Activated B cell treated with CpG ODN at 0.5 μM for 24 hours (primary cell): ENCODE data around the gene RYR2. TPM values are rescaled to one million over a fixed set of nuclear protein-coding genes. Genes with fewer than 3 reads are reported as not detected.

Source experiments
- ATAC-seq: fragments of 200-7000 bp; cut with Tn5 transposase; one replicate; pipeline ENCODE4 v1.10.0; 2021; ENCODE audit warnings: low read depth, mild to moderate bottlenecking, moderate library complexity
- CTCF ChIA-PET: fragments of 350-600 bp; sonication (Branson Sonifier 250); formaldehyde crosslinking; loops from one replicate; lab custom pipeline; 2021; ENCODE audit warnings: antibody characterized with exemption; lab: Charles Lee
- POLR2A ChIA-PET: fragments of 350-600 bp; sonication (Branson Sonifier 250); formaldehyde crosslinking; loops from one replicate; lab custom pipeline; 2021; ENCODE audit warnings: antibody characterized with exemption; lab: Charles Lee
- DNase-seq: peaks from one replicate; pipeline ENCODE4 v3.0.0; 2022
- H3K27ac Mint-ChIP-seq: one replicate; pipeline ENCODE4 v1.8.0; 2020; ENCODE audit warnings: mixed read lengths
- H3K27me3 Mint-ChIP-seq: one replicate; pipeline ENCODE4 v1.8.0; 2021; ENCODE audit warnings: mixed read lengths
- H3K36me3 Mint-ChIP-seq: one replicate; pipeline ENCODE4 v1.8.0; 2021; ENCODE audit warnings: low read depth, mixed read lengths
- H3K4me1 Mint-ChIP-seq: one replicate; pipeline ENCODE4 v1.8.0; 2021; ENCODE audit warnings: mixed read lengths
- H3K4me3 Mint-ChIP-seq: one replicate; pipeline ENCODE4 v1.8.0; 2020; ENCODE audit warnings: mild to moderate bottlenecking, mixed read lengths
- H3K9me3 Mint-ChIP-seq: one replicate; pipeline ENCODE4 v1.8.0; 2020; ENCODE audit warnings: mixed read lengths
- intact Hi-C: fragments of 100-400 bp; cut with micrococcal nuclease; formaldehyde crosslinking; loops from one replicate; pipeline ENCODE4 v1.15.1; 2024
- total RNA-seq: library from RNA; stranded (reverse); gene quantifications from 2 replicates; pipeline ENCODE4 v1.2.3, GENCODE V29; 2022
- TF ChIP-seq, protein P1 (sequence below): fragments of 200-600 bp; IDR thresholded peaks from one replicate; pipeline ENCODE4 v1.8.0; 2022; ENCODE audit warnings: antibody characterized with exemption, mild to moderate bottlenecking

RYR2 gene
- total RNA-seq, 1 donor from 2014 or later: not detected

DNA sequence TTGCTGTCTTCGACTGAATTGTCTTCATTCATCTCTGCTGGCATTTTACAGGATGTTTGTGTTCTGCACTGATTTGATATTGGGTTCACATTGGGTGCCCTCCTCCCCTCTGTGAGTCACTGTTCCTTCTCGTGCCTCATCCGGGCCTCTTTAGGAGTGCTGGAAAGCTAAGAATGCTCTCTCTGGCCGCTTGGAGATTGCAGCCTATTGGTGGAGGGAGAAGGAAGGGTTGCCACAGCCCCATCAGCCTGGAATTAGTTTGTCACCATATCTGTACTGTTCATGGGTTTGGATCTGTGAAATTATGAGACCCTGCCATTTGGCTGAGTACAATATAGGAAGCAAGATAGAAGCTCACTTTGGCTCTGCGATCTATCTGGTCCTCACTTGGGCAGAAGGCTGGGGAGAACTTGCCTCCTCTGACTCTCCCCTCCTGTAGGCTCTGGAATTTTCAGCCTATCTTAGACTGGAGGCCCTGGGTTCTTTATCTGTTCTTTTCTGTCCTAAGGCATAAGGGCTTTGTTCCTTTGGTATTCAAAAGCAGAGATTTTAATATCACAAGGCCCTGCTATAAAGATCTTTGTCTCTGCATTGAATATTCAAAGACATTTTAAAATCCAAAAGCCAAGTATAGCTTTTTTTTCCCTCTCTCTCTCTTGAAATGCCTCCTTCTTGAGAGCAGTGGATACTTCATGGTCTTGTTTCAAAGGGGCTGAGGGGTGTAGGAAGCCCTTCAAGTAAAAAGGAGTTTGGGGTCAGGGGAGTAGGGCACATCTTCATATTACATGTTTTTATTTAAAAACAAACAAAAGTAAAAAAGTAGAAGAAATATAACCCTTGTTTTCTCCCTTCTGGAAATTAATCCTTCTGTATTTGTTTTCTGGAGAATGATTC is 500.8 kb downstream of the RYR2 start:
- Mint-ChIP-seq H3K9me3 (no peaks in the 10 kb centered on the region), H3K4me3 (no peak overlapping the region), H3K4me1 (no peaks in the 10 kb centered on the region), H3K27me3 (no peaks in the 10 kb centered on the region), H3K36me3 (no peaks in the 10 kb centered on the region), H3K27ac (no peak overlapping the region)
- intact Hi-C loops: no loop called here
- DNase-seq (no peak), ATAC-seq (no peak)
- ChIA-PET CTCF (no interaction called here), POLR2A (no interaction called here)
- TF ChIP-seq, protein P1, sequence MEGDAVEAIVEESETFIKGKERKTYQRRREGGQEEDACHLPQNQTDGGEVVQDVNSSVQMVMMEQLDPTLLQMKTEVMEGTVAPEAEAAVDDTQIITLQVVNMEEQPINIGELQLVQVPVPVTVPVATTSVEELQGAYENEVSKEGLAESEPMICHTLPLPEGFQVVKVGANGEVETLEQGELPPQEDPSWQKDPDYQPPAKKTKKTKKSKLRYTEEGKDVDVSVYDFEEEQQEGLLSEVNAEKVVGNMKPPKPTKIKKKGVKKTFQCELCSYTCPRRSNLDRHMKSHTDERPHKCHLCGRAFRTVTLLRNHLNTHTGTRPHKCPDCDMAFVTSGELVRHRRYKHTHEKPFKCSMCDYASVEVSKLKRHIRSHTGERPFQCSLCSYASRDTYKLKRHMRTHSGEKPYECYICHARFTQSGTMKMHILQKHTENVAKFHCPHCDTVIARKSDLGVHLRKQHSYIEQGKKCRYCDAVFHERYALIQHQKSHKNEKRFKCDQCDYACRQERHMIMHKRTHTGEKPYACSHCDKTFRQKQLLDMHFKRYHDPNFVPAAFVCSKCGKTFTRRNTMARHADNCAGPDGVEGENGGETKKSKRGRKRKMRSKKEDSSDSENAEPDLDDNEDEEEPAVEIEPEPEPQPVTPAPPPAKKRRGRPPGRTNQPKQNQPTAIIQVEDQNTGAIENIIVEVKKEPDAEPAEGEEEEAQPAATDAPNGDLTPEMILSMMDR: no peak

DNA sequence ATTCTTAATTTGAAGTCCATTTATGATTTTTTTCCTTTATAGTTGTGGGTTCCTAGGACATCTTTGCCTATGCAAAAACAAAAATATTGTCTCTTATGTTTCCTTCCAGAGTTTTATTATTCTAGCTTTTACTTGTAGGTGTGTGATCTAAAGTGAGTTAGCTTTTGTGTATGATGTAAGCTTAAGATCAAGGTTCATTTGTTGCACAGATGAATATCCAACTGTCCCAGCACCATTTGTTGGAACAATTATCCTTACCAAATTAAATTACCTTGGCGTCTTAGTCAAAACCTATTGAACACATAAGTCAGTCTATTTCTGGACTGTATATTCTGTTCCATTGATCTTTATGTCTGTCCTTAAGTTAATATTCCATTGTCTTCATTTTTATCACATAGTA is 511.1 kb downstream of the RYR2 start:
- ATAC-seq: no peak
- DNase-seq: no peak
- H3K27me3 Mint-ChIP-seq: no peaks in the 10 kb centered on the region
- ChIA-PET POLR2A (no interaction called here), CTCF (no interaction called here)
- H3K27ac Mint-ChIP-seq: no peak overlapping the region
- no peaks in the 10 kb centered on the region for H3K4me1 Mint-ChIP-seq
- TF ChIP-seq, protein P1: no peak
- H3K9me3 Mint-ChIP-seq: peaks cover 3% of the 10 kb centered on the region
- H3K36me3 Mint-ChIP-seq: no peaks in the 10 kb centered on the region
- no peak overlapping the region for H3K4me3 Mint-ChIP-seq
- intact Hi-C loops: no loop called here

DNA sequence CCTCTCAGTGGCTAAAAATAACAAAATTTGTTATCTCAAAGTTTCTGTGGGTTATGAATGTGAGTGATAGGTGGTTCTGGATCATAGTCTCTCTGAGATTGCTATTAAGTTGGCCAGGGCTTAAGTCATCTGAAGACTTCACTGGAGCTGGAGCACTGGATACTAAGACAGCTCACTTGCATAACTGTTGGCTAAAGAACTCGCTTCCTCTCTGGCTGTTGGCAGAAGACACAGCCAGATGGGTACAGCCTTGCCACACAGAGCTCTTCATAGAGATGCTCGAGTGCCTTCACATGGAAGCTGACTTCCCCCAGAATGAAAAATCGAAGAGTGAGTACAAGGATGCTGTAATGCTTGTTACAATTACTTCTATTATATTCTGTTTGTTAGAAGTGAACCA is 514.9 kb downstream of the RYR2 start:
- CTCF ChIA-PET: no interaction called here
- Mint-ChIP-seq H3K4me3 (no peak overlapping the region), H3K9me3 (peaks cover 5% of the 10 kb centered on the region), H3K27me3 (no peaks in the 10 kb centered on the region), H3K27ac (no peak overlapping the region), H3K36me3 (no peaks in the 10 kb centered on the region), H3K4me1 (no peaks in the 10 kb centered on the region)
- intact Hi-C loops: no loop called here
- ATAC-seq: no peak
- POLR2A ChIA-PET: no interaction called here
- DNase-seq: no peak
- TF ChIP-seq, protein P1: no peak

DNA sequence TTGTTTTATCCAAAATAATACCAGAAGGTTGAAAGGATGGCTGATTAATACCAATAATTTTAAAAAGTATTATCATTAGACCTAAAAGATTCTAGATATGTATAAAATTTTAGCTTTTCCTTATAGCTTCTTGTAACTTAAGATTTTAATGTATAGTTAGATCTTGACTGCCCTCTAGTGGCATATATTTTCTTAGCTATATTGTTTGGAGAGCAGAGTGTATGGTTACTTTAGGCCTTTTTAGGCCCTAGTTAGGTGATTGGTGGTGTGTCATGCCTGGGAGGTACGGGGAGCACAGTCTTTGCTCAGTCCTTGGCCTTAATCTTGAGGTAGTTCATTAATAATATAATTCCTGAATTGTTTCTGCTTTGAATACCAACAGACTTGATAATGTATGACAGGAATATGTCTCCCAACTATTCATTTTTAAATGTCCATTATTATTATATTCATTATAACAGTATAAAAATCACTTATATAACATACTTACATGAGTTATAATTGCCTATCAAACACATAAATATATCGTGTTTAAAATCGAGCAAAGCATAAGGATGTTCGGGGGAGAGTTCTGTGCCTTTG is 520.3 kb downstream of the RYR2 start:
- Mint-ChIP-seq H3K4me3 (no peak overlapping the region), H3K9me3 (peaks cover 5% of the 10 kb centered on the region), H3K27ac (no peak overlapping the region), H3K36me3 (no peaks in the 10 kb centered on the region), H3K4me1 (no peaks in the 10 kb centered on the region), H3K27me3 (no peaks in the 10 kb centered on the region)
- DNase-seq (no peak), ATAC-seq (no peak)
- intact Hi-C loops: loop anchor here (1.0 to 5.0 kb wide), 2 partner anchors 955 to 1459 kb away; no protein-coding TSS in a partner anchor
- CTCF ChIA-PET: interaction anchor here (0.9 to 1.6 kb wide), 6 partner anchors 15 to 1460 kb away, joined by 3 to 7 read pairs (median 4); no protein-coding TSS in a partner anchor
- TF ChIP-seq, protein P1: peak; percentile 63
- POLR2A ChIA-PET: no interaction called here

DNA sequence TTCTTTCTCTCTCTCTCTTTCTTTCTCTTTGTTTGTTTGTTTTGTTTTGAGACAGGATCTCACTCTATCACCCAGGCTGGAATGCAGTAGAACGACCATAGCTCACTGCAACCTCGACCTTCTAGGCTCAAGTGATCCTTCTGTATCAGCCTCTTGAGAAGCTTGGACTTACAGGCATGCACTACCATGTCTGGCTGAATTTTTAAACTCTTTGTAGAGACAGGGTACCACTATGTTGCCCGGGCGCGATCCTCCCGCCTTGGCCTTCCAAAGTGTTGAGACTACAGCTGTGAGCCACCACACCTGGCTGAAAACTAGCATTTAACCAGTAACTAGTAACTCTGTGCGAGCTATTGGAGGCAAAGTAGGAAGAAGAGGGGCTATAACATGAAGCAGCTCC is 523.3 kb downstream of the RYR2 start:
- no peak overlapping the region for H3K4me3 Mint-ChIP-seq
- no peaks in the 10 kb centered on the region for H3K4me1 Mint-ChIP-seq
- no peak overlapping the region for H3K27ac Mint-ChIP-seq
- H3K27me3 Mint-ChIP-seq: no peaks in the 10 kb centered on the region
- ChIA-PET POLR2A (no interaction called here), CTCF (no interaction called here)
- H3K36me3 Mint-ChIP-seq: no peaks in the 10 kb centered on the region
- ATAC-seq (no peak), DNase-seq (no peak)
- no peaks in the 10 kb centered on the region for H3K9me3 Mint-ChIP-seq
- intact Hi-C loops: no loop called here
- TF ChIP-seq, protein P1: no peak
